ENCODE data around the gene HNRNPC.
"Not testable (repeated sequence)": the region's sequence is repeated elsewhere in the genome, so short reads cannot be mapped to it uniquely, and the experiment has no call there.

The HNRNPC gene

GRCh38 chr14:21191809-21192446 is 77.3 kb downstream of the HNRNPC start:
- peak; percentile 30 for DNase-seq

- no peak for DNase-seq
Measured at GRCh38 chr14:21191261-21191808, 77.9 kb downstream of the HNRNPC start.

GRCh38 chr14:21185491-21185890 is 83.8 kb downstream of the HNRNPC start:
- DNase-seq: no peak

- no peak for DNase-seq
Measured at GRCh38 chr14:21184254-21184653, 85.0 kb downstream of the HNRNPC start.

GRCh38 chr14:21182166-21182565 is 87.1 kb downstream of the HNRNPC start:
- no peak for DNase-seq

- no peak for DNase-seq
Measured at GRCh38 chr14:21171128-21171527, 98.1 kb downstream of the HNRNPC start.

- DNase-seq: no peak
Measured at GRCh38 chr14:21169573-21169972, 99.7 kb downstream of the HNRNPC start.

GRCh38 chr14:21168055-21168454 is 101.2 kb downstream of the HNRNPC start:
- no peak for DNase-seq

- not testable (repeated sequence) for DNase-seq
Measured at GRCh38 chr14:21165670-21166069, 103.6 kb downstream of the HNRNPC start.

GRCh38 chr14:21165002-21165605 is 104.1 kb downstream of the HNRNPC start:
- DNase-seq: not testable (repeated sequence)

- DNase-seq: no peak
Measured at GRCh38 chr14:21163871-21164291, 105.4 kb downstream of the HNRNPC start.

- DNase-seq: no peak
Measured at GRCh38 chr14:21162081-21162480, 107.2 kb downstream of the HNRNPC start.

GRCh38 chr14:21160061-21160610 is 109.1 kb downstream of the HNRNPC start:
- DNase-seq: no peak

All from fibroblast of skin of abdomen (primary cell).